GM18867 (cell line): ENCODE measurements around the gene NOL9.
A peak's percentile ranks its signal among the peaks of the same experiment; 100 is the strongest.

ENCODE experiments used
- ATAC-seq: cut with Tn5 transposase; IDR thresholded peaks from one replicate; pipeline ENCODE4 v1.9.1; 2021; ENCODE audit warnings: mild to moderate bottlenecking, moderate library complexity; ENCODE audit not compliant: unreplicated experiment

The NOL9 gene

GRCh38 chr1:6491081-6491449 is 63.2 kb downstream of the NOL9 start:
- no peak for ATAC-seq

- peak; percentile 49 for ATAC-seq
Observed at GRCh38 chr1:6490181-6491080, 63.9 kb downstream of the NOL9 start.

- peak; percentile 57 for ATAC-seq
Observed at GRCh38 chr1:6489799-6490180, 64.5 kb downstream of the NOL9 start.

GRCh38 chr1:6489383-6489765 is 64.9 kb downstream of the NOL9 start:
- no peak for ATAC-seq

GRCh38 chr1:6488602-6489382 is 65.5 kb downstream of the NOL9 start:
- no peak for ATAC-seq

- no peak for ATAC-seq
Observed at GRCh38 chr1:6487804-6488484, 66.4 kb downstream of the NOL9 start.

GRCh38 chr1:6486433-6487011 is 67.8 kb downstream of the NOL9 start:
- no peak for ATAC-seq

GRCh38 chr1:6485168-6486101 is 68.9 kb downstream of the NOL9 start:
- no peak for ATAC-seq

GRCh38 chr1:6484826-6485167 is 69.5 kb downstream of the NOL9 start:
- no peak for ATAC-seq

- no peak for ATAC-seq
Observed at GRCh38 chr1:6483761-6484117, 70.6 kb downstream of the NOL9 start.

- ATAC-seq, result no peak
Observed at GRCh38 chr1:6483017-6483760, 71.1 kb downstream of the NOL9 start.

GRCh38 chr1:6481820-6482219 is 72.5 kb downstream of the NOL9 start:
- no peak for ATAC-seq

- ATAC-seq, result no peak
Observed at GRCh38 chr1:6477039-6477820, 77.1 kb downstream of the NOL9 start.

GRCh38 chr1:6476483-6476882 is 77.8 kb downstream of the NOL9 start:
- ATAC-seq, result no peak

GRCh38 chr1:6475381-6476133 is 78.8 kb downstream of the NOL9 start:
- no peak for ATAC-seq

- no peak for ATAC-seq
Observed at GRCh38 chr1:6474815-6475282, 79.5 kb downstream of the NOL9 start.

- no peak for ATAC-seq
Observed at GRCh38 chr1:6473974-6474814, 80.1 kb downstream of the NOL9 start.
